Inflammatory macrophage treated with lipopolysaccharide for 4 hours (primary cell): Measurements from ENCODE around the gene GZMB.
"Not testable (repeated sequence)": the region's sequence is repeated elsewhere in the genome, so short reads cannot be mapped to it uniquely, and the experiment has no call there.

Source experiments
- DNase-seq: peaks from one replicate; pipeline ENCODE4 v3.0.0-alpha.2; 2020

Gene GZMB

DNA sequence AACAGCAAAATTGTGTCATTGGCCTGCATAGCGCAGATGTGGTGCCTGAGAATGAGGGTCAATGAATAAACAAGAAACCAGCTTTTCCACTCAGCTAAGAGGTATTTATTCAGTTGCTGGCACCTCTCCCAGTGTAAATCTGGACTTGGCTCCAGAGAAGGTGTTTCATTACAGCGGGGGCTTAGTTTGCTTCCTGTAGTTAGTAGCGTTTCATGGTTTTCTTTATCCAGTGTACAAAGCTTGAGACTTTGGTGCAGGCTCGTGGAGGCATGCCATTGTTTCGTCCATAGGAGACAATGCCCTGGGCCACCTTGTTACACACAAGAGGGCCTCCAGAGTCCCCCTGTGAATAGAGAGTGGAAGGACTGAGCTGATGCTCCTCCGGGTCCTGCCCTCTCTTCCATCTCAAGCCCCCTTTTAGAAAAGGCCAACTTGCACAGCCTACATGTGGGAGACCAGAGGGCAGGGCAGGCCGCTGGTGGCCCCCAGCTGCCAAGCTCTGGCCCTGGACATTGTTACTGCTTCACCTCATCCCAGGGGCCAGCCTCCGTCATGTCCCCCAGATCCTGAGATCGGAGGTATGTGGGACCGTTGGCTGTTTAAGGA lies 3.0 kb downstream of the GZMB start:
- DNase-seq, result no peak

DNA sequence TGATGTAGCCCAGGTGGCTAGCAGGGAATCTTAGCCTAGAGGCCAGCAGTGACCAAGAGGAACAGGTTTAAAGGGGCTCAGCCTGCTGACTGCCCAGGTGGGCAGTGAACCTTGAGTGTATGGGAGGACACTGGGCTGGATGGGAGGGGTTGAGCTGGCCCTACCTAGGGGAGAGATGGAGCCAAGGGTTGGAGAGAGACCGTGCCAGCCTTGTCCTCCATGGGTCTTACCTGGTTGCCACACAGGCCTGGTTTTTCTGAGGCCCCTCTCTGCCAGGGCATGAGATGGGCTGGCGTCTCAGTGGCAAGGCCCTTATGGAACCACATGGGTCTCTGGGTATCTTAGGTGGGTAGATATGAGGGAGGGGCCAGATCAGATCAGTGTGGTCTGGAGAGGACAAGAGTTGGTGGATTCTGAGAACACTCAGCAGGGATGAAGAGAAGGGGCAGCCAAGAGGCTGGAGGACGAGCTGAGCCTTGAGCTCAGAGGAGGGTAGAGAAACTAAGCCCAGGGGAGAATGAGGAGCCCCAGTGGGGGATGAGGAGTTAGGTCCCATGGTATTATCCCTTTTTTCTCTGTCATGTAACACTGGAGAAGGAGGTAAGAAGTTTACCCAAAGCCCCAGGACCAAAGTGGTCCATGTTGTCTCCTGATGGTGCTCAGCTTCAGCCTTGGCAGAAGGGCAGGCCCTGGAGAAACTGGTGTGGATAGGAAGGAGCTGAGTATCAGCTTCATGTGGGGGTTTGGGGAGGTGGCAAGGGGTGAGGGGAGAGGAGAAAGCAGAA lies 3.7 kb downstream of the GZMB start:
- DNase-seq, result no peak

DNA sequence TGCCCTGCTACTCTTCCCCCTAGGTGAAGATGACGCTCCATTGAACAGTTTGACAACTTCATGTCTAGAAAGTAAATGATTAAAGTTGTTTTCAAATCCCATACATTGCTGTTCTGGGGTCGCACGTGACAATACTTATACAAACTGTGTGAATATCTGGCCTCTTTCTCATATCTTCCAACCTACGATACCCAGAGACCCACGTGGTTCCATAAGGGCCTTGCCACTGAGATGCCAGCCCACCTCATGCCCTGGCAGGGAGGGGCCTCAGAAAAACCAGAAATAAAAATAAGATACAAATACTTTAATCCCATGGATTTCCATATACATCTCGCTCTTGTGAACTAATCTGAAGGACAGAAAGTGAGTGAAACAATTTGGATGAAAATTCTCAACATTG lies 4.5 kb downstream of the GZMB start:
- DNase-seq, result no peak

DNA sequence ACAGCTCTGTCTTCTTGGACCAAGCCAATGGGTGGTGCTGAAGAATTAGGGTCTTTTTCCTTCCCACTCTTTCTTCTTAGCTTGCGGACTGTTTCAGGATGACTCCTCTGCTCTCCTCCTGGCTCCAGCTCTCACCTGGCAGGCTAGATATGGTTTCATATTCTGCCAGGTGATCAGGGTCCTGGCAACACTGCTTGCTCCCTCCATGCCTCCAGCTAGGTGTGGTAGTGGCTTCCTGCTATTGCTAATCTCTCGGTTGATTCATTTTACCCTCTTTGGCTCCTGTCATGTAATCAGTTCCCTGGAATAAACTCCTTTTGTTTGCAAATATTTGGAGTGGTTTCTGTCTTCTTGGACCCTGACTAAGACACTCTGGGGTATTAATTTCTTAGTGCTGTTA lies 20.2 kb downstream of the GZMB start:
- no peak for DNase-seq

DNA sequence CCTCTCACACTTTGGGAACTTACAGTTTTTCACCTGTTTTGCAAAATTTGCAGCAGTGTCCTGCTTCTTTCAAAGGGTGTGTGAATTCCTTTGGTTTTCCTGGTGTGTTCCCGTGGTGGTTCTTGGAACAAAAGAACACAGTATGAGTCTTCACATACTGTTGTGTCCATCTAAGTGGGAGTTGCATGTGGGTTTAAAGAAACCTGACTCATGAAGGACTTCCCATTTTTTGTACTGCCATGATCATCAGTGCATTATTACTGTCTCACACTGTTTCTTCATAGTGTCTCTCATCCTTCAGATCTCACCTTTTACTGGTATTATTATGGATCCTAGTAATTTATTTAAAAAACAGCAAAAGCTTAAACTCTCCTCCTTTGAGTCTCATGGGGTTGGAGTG lies 20.7 kb downstream of the GZMB start:
- peak; percentile 54 for DNase-seq

DNA sequence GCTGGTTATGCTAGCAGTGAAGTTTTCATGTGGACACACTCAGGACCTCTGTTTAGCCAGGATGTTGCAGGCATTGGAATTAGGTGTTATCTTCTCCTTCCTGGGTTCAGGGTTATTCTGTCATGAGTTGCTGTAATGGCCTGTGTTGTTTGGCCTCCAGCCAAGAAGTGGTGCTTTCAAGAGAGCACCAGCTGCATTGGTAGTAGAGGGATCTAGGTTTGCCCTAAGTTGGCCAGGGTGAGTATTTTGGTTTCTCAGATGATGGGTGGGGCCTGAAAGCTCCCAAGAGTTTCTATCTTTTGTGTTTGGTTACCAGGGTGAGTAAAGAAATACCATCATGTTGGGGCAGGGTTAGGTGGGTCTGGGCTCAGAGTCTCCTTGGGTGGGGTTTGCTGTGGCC lies 21.8 kb downstream of the GZMB start:
- DNase-seq, result no peak

DNA sequence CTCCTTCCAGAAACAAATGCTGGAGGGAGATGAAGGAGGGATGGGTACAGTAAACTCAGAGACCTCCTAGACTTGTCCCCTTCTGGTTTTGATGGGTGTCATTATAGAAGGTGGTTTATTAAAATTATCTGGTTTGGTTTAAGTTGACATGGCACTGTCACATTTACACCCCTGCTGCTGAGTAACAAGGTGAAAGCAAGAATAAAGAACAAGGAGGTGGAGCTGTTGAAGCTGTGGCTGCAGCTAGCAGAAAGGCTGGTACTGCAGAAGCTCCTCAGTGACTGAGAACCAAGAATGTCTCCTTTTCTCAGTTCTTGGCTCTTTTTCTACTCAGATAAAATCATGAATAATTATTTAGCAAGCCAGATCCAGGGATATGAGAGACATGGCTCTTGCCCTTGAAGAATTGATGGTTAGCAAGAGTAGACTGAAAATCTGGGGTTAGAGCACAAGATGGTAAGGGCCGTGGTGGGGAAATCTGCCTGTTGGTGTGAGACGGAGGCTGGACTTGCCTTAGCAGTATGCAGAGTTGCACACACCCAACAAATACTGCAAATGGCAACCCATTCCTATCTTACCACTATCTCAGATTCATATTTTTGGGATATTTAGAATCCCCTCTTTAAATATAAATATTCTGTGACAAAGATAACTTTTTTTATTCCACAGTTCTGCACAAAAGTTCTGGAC lies 24.2 kb downstream of the GZMB start, which contains the start of gene GZMH:
Gene GZMH (minus strand): TSS at position 31 of the 690 bp plus-strand sequence. CDS start 72 bp downstream, outside the sequence.
- DNase-seq, result no peak

DNA sequence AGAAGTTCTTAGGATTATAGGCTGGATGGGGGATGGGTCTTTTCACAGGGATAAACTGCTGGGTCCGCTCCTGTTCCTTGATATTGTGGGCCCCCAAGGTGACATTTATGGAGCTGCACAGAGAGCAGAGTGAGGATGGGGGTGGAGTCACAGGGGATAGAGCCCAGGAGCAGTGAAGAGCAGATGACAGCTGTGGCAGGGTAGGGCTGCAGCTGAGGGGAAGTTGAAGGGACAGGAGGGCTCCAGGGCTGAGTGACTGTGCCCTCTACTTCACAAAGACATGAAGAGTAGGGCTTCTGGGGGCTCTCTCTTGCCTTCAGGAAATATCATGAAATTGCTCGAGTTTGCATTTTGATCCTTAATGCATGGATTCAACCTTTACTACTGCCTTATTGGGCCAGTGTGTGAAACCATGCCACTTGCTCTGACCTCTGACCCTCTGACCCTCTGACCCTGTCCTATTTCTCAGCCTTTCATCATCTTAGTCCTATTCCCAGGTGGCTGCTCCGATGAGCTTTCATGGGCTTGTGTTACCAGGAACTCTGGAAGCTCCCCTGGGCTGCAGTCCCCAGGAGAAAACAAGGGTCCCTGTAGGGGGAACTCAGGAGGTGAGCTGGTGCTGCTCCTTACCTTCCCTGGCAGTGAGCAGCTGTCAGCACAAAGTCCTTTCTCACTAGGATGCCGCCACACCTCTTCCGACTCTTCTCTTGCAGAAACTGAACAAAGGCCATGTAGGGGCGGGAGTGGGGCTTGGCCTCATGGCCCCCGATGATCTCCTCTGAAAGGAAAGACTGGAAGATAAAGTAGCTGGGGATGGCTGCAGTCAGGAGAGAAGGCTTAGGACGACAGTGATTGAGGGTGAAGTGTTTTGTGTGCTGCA lies 26.1 kb downstream of the GZMB start:
- DNase-seq, result no peak

DNA sequence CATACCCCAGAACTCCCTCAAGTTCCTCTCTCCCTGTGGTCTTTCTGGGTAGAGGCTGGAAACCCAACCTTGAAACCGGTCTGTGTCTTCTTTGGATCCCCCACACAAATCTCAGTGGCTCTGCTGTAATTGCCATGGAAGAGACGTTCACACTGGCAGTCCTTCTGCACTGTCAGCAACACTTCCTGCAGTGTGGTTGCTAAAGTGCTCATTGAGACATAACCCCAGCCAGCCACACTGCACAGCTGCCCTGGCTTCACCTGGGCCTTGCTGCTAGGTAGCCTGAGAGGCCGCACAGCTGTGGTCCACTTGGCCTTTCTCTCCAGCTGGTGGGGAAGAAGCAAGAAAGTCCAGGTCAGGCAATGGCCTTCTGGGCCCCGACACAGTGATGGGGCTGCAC lies 26.9 kb downstream of the GZMB start:
- DNase-seq, result no peak

DNA sequence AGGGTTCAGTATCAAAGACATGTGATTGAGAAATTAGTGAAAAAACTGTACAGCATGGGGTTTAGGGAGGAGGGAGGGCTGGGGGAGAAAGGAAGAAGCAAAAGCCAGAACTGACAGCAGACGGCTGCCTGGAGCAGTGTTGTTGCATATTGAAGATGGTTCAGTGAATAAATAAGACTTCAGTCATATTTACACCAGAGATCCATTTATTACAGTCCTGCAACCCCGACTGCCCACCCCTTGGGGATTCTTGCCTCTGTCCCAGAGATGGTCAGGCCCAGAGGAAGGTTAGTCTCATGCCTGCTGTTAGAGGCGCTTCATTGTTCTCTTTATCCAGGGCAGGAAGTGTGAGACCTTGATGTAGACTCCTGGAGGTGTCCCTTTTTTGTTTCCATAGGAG lies 27.7 kb downstream of the GZMB start:
- no peak for DNase-seq

DNA sequence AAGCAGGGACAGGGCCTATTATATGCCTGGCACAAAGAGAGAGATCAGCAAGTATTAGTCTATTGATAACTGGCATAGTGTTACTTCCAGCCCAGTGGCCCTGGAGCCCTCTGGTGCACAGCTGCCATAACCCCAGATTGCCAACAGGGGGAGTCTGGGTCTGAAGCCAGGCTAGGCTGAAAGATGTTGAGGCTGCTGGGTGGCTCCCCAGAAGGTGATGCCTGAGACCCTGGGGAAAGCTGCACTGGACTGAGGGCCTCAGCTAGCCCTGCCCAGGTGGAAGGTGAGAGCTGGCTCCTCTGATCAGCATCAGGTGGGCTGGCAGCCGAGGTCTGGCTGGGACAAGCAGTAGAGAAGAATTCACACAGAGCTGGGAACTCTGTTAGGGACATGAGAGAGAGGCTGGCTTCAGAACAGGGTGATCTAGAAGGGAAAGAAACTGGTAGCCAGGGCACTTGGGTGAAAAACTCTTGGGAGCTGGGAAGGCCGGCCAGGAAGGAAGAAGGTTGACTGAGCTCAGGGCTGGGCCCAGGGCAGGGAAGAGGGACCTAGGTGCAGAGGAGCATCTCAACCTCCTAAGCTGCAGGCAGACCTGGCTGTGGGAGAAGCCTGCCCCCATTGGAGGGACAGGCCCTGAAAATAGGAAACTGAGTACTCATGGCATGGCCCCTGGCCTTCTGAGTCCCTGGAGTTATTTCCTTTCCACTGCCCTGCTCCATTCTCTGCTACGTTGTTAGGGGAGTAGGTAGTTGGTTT lies 28.4 kb downstream of the GZMB start:
- DNase-seq, result peak; percentile 33

DNA sequence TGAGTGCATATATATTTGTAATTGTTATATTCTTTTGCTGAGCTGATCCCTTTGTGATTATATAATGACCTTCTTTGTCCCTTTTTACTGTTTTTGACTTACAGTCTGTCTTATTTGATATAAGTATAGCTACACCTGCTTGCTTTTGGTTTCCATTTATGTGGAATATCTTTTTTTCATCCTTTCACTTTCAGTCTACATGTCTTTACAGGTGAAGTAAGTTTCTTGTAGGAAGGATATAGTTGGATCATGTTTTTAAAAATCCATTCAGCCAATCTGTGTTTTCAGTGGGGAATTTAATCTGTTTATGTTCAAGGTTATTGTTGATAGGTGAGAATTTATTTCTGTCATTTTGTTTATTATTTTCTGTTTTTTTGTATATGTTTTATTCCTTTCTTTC lies 36.6 kb downstream of the GZMB start:
- no peak for DNase-seq

DNA sequence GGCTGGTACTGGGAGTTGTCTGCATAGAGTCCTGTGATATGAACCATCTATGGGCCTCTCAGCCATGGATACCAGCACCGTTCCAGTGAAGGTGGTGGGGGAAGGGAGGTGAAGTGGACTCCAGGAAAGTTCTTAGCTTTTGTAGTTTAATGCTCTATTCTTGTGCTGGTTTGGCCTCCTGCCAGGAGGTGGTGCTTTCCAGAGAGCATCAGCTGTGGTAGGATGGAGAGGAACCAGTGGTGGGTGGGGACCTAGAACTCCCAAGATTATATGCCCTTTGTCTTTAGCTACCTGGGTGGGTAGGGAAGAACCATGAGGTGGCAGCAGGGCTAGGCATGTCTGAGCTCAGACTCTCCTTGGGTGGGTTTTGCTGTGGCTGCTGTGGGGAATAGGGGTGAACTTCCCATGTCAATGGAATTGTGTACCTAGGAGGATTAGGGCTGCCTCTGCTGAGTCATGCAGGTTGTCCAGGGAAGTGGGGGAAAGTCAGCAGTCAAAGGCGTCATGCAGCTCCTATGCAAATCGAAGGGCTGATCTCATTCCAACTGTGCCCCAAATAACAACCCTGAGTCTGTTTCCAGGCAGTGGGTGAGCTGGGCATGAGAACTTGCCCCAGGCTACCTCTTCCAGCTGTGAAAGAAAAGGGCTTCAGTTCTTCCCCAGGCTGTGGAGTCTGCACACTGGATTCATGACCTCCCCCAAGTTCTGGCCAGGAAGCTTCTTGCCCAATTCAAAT lies 38.7 kb downstream of the GZMB start:
- no peak for DNase-seq

DNA sequence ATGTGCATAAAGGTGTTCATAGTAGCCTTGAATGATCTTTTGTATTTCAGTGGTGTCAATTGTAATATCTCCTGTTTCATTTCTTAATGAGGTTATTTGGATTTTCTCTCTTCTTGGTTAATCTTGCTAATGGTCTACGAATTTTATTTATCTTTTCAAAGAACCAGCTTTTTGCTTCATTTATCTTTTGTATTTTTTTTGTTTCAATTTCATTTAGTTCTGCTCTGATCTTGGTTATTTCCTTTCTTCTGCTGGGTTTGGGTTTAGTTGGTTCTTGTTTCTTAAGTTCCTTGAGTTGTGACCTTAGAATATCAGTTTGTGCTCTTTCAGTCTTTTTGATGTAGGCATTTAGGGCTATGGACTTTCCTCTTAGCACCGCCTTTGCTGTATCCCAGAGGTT lies 43.0 kb downstream of the GZMB start:
- DNase-seq, result not testable (repeated sequence)

DNA sequence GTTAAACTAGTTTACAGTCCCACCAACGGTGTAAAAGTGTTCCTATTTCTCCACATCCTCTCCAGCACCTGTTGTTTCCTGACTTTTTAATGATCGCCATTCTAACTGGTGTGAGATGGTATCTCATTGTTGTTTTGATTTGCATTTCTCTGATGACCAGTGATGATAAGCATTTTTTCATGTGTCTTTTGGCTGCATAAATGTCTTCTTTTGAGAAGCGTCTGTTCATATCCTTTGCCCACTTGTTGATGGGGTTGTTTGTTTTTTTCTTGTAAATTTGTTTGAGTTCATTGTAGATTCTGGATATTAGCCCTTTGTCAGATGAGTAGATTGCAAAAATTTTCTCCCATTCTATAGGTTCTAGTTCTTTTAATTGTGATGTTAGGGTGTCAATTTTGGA lies 49.6 kb downstream of the GZMB start:
- not testable (repeated sequence) for DNase-seq
